ENCODE measurements around the gene DLG2.

DNA sequence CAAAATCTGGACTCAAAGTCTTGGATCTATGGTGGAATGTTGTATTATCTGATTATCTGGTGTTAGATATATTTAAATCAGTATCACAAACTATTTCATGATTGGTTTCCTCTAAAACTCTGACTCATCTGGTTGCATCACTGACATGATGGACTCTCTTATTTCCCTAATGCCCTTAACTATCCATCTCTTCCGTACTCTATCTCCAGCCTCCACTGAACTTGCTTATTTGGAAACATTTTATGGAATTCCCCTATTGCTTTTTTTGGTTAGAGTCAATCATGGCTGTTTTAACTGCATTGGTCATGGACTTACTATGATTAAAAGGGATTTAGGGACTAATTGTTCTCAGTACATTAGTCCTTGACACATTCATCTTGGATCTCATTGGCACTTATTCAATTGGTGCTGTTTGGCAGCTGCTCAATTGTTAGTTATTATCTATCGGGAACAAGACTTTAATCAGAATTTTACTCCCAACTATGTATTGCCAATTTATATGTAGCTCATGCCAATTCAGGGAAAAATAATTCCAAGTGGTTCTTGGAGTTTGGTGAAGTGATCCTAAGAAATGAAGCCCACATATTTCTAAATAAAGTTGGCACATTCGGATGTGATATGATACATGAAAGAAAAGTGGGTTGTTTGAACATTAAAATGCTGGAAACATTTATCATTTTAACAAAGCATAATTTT is 1399.0 kb downstream of the DLG2 start:
- TF ChIP-seq CTCF (IDR thresholded peaks at IDR 0.05) (no peak), POLR2A (IDR thresholded peaks at IDR 0.05) (no peak), POLR2AphosphoS5 (IDR thresholded peaks at IDR 0.05) (no peak)
